Measurements from ENCODE around the gene PTGDR2.

The PTGDR2 gene

GRCh38 chr11:60858236-60858635 is 2.5 kb upstream of the PTGDR2 start:
- no peaks in the 10 kb centered on the region for H3K9me3 ChIP-seq (ENCODE audit: control insufficient read depth in 1 of 2, low read length in 2 of 2)
- no peaks in the 10 kb centered on the region for H3K27me3 ChIP-seq (ENCODE audit: control insufficient read depth in 1 of 2, insufficient read depth in 2 of 2, low read length in 2 of 2)
- H3K9ac ChIP-seq (ENCODE audit: low read depth in 1 of 2, low read length in 2 of 2), result no peak overlapping the region
- H3K4me1 ChIP-seq (ENCODE audit: control insufficient read depth in 1 of 2, insufficient read depth in 2 of 2, low read length in 2 of 2), result peaks cover 10 to 25% of the 10 kb centered on the region in 2 donors
- no peak overlapping the region for H3K27ac ChIP-seq (ENCODE audit: low read depth, low read length)
- peaks cover 0 to 3% of the 10 kb centered on the region in 2 donors for H3K36me3 ChIP-seq (ENCODE audit: control insufficient read depth in 1 of 2, insufficient read depth in 2 of 2, low read length in 2 of 2)
- no peak overlapping the region for H3K4me3 ChIP-seq (ENCODE audit: low read depth in 1 of 2, low read length in 2 of 2)

- Histone ChIP-seq H3K36me3 (ENCODE audit: control insufficient read depth in 1 of 2, insufficient read depth in 2 of 2, low read length in 2 of 2) (peaks cover 0 to 3% of the 10 kb centered on the region in 2 donors), H3K9me3 (ENCODE audit: control insufficient read depth in 1 of 2, low read length in 2 of 2) (no peaks in the 10 kb centered on the region), H3K4me3 (ENCODE audit: low read depth in 1 of 2, low read length in 2 of 2) (no peak overlapping the region), H3K27me3 (ENCODE audit: control insufficient read depth in 1 of 2, insufficient read depth in 2 of 2, low read length in 2 of 2) (no peaks in the 10 kb centered on the region), H3K4me1 (ENCODE audit: control insufficient read depth in 1 of 2, insufficient read depth in 2 of 2, low read length in 2 of 2) (peaks cover 12 to 28% of the 10 kb centered on the region in 2 donors), H3K27ac (ENCODE audit: low read depth, low read length) (no peak overlapping the region), H3K9ac (ENCODE audit: low read depth in 1 of 2, low read length in 2 of 2) (no peak overlapping the region)
These were observed 1.9 kb upstream of the PTGDR2 start for GRCh38 chr11:60857378-60858232.

- no peak overlapping the region for H3K27ac ChIP-seq (ENCODE audit: low read depth, low read length)
- peak overlapping the region in 1 of 2 donors; percentile 43 for H3K9ac ChIP-seq (ENCODE audit: low read depth in 1 of 2, low read length in 2 of 2)
- H3K9me3 ChIP-seq (ENCODE audit: control insufficient read depth in 1 of 2, low read length in 2 of 2), result no peaks in the 10 kb centered on the region
- peak overlapping the region; percentile 24 to 58 for H3K4me3 ChIP-seq (ENCODE audit: low read depth in 1 of 2, low read length in 2 of 2)
- no peaks in the 10 kb centered on the region for H3K27me3 ChIP-seq (ENCODE audit: control insufficient read depth in 1 of 2, insufficient read depth in 2 of 2, low read length in 2 of 2)
- peaks cover 0 to 21% of the 10 kb centered on the region in 2 donors for H3K36me3 ChIP-seq (ENCODE audit: control insufficient read depth in 1 of 2, insufficient read depth in 2 of 2, low read length in 2 of 2)
- H3K4me1 ChIP-seq (ENCODE audit: control insufficient read depth in 1 of 2, insufficient read depth in 2 of 2, low read length in 2 of 2), result peaks cover 25 to 43% of the 10 kb centered on the region in 2 donors
These were observed 664 bp downstream of the PTGDR2 start for GRCh38 chr11:60854847-60855725.

GRCh38 chr11:60854140-60854846 is 1.5 kb downstream of the PTGDR2 start:
- H3K27me3 ChIP-seq (ENCODE audit: control insufficient read depth in 1 of 2, insufficient read depth in 2 of 2, low read length in 2 of 2), result no peaks in the 10 kb centered on the region
- peaks cover 25 to 43% of the 10 kb centered on the region in 2 donors for H3K4me1 ChIP-seq (ENCODE audit: control insufficient read depth in 1 of 2, insufficient read depth in 2 of 2, low read length in 2 of 2)
- peak overlapping the region in 1 of 2 donors; percentile 5 for H3K9ac ChIP-seq (ENCODE audit: low read depth in 1 of 2, low read length in 2 of 2)
- H3K36me3 ChIP-seq (ENCODE audit: control insufficient read depth in 1 of 2, insufficient read depth in 2 of 2, low read length in 2 of 2), result peaks cover 4 to 27% of the 10 kb centered on the region in 2 donors
- H3K9me3 ChIP-seq (ENCODE audit: control insufficient read depth in 1 of 2, low read length in 2 of 2), result no peaks in the 10 kb centered on the region
- peak overlapping the region; percentile 24 to 58 for H3K4me3 ChIP-seq (ENCODE audit: low read depth in 1 of 2, low read length in 2 of 2)
- H3K27ac ChIP-seq (ENCODE audit: low read depth, low read length), result no peak overlapping the region

- H3K27me3 ChIP-seq (ENCODE audit: control insufficient read depth in 1 of 2, insufficient read depth in 2 of 2, low read length in 2 of 2), result no peaks in the 10 kb centered on the region
- H3K9me3 ChIP-seq (ENCODE audit: control insufficient read depth in 1 of 2, low read length in 2 of 2), result no peaks in the 10 kb centered on the region
- H3K27ac ChIP-seq (ENCODE audit: low read depth, low read length), result no peak overlapping the region
- H3K4me3 ChIP-seq (ENCODE audit: low read depth in 1 of 2, low read length in 2 of 2), result peak overlapping the region in 1 of 2 donors; percentile 21
- no peak overlapping the region for H3K9ac ChIP-seq (ENCODE audit: low read depth in 1 of 2, low read length in 2 of 2)
- peaks cover 25 to 52% of the 10 kb centered on the region in 2 donors for H3K4me1 ChIP-seq (ENCODE audit: control insufficient read depth in 1 of 2, insufficient read depth in 2 of 2, low read length in 2 of 2)
- H3K36me3 ChIP-seq (ENCODE audit: control insufficient read depth in 1 of 2, insufficient read depth in 2 of 2, low read length in 2 of 2), result peaks cover 5 to 38% of the 10 kb centered on the region in 2 donors
These were observed 2.5 kb downstream of the PTGDR2 start for GRCh38 chr11:60852982-60853950.

GRCh38 chr11:60852117-60852981 is 3.4 kb downstream of the PTGDR2 start:
- Histone ChIP-seq H3K27me3 (ENCODE audit: control insufficient read depth in 1 of 2, insufficient read depth in 2 of 2, low read length in 2 of 2) (no peaks in the 10 kb centered on the region), H3K9me3 (ENCODE audit: control insufficient read depth in 1 of 2, low read length in 2 of 2) (no peaks in the 10 kb centered on the region), H3K27ac (ENCODE audit: low read depth, low read length) (peak overlapping the region; percentile 64), H3K9ac (ENCODE audit: low read depth in 1 of 2, low read length in 2 of 2) (peak overlapping the region; percentile 28 to 48), H3K4me3 (ENCODE audit: low read depth in 1 of 2, low read length in 2 of 2) (peak overlapping the region; percentile 21 to 61), H3K4me1 (ENCODE audit: control insufficient read depth in 1 of 2, insufficient read depth in 2 of 2, low read length in 2 of 2) (peaks cover 29 to 60% of the 10 kb centered on the region in 2 donors), H3K36me3 (ENCODE audit: control insufficient read depth in 1 of 2, insufficient read depth in 2 of 2, low read length in 2 of 2) (peaks cover 8 to 43% of the 10 kb centered on the region in 2 donors)

- peaks cover 29 to 60% of the 10 kb centered on the region in 2 donors for H3K4me1 ChIP-seq (ENCODE audit: control insufficient read depth in 1 of 2, insufficient read depth in 2 of 2, low read length in 2 of 2)
- peak overlapping the region; percentile 21 to 47 for H3K4me3 ChIP-seq (ENCODE audit: low read depth in 1 of 2, low read length in 2 of 2)
- peak overlapping the region; percentile 28 to 48 for H3K9ac ChIP-seq (ENCODE audit: low read depth in 1 of 2, low read length in 2 of 2)
- H3K9me3 ChIP-seq (ENCODE audit: control insufficient read depth in 1 of 2, low read length in 2 of 2), result no peaks in the 10 kb centered on the region
- peaks cover 9 to 43% of the 10 kb centered on the region in 2 donors for H3K36me3 ChIP-seq (ENCODE audit: control insufficient read depth in 1 of 2, insufficient read depth in 2 of 2, low read length in 2 of 2)
- no peaks in the 10 kb centered on the region for H3K27me3 ChIP-seq (ENCODE audit: control insufficient read depth in 1 of 2, insufficient read depth in 2 of 2, low read length in 2 of 2)
- H3K27ac ChIP-seq (ENCODE audit: low read depth, low read length), result peak overlapping the region; percentile 64
These were observed 4.2 kb downstream of the PTGDR2 start for GRCh38 chr11:60851327-60852104.
